Activated gamma-delta T cell treated with Interleukin-2 at 50 U/mL for 16 hours (primary cell): Measurements from ENCODE around the gene ADSS2.

ENCODE experiments used
- DNase-seq: peaks from one replicate; pipeline ENCODE4 v3.0.0-alpha.2; 2020

The ADSS2 gene

GRCh38 chr1:244361764-244362473, 89.8 kb downstream of the ADSS2 start:
- DNase-seq: no peak
